Measurements from ENCODE around the gene SART3. TPM values are rescaled to one million over a fixed set of nuclear protein-coding genes. Genes with fewer than 3 reads are reported as not detected.

Gene SART3
- polyA plus RNA-seq, 1 of the 3 experiments (the other 2 are of a cell fraction): 28.9 TPM

GRCh38 chr12:108571609-108572165 is 10.7 kb upstream of the SART3 start:
- H3K27me3 ChIP-seq (ENCODE audit: insufficient read depth): no peaks in the 10 kb centered on the region
- TF ChIP-seq ELF1 (IDR thresholded peaks at IDR 0.05) (no peak), MXI1 (IDR thresholded peaks at IDR 0.05; ENCODE audit: low read depth, low read length) (no peak), JUND (IDR thresholded peaks at IDR 0.05) (no peak), NRF1 (IDR thresholded peaks at IDR 0.05; ENCODE audit: low read depth, low read length) (no peak), FOSL2 (IDR thresholded peaks at IDR 0.05; ENCODE audit: borderline replicate concordance, low read depth) (no peak), TEAD4 (IDR thresholded peaks at IDR 0.05; ENCODE audit: borderline replicate concordance, insufficient read depth) (no peak), EP300 (IDR thresholded peaks at IDR 0.05; ENCODE audit: borderline replicate concordance in 1 of 2, low read depth in 1 of 2, low read length in 1 of 2) (no peak), SMC3 (IDR thresholded peaks at IDR 0.05; ENCODE audit: low read depth, low read length) (no peak), CTCF (IDR thresholded peaks at IDR 0.05) (no peak), TAF1 (IDR thresholded peaks at IDR 0.05; ENCODE audit: borderline replicate concordance, low read depth, low read length) (no peak), PBX3 (IDR thresholded peaks at IDR 0.05) (no peak), RCOR1 (IDR thresholded peaks at IDR 0.05; ENCODE audit: low read length) (no peak), GATA2 (CRISPR knock-in tag; IDR thresholded peaks at IDR 0.05) (no peak), FOXM1 (IDR thresholded peaks at IDR 0.05; ENCODE audit: low read depth) (no peak), GABPA (IDR thresholded peaks at IDR 0.05; ENCODE audit: low read depth) (no peak), USF2 (IDR thresholded peaks at IDR 0.05; ENCODE audit: borderline replicate concordance, low read depth, low read length) (no peak), ZBTB33 (IDR thresholded peaks at IDR 0.05; ENCODE audit: borderline replicate concordance, low read depth) (no peak)
- no peaks in the 10 kb centered on the region for H3K9me2 ChIP-seq
- H3F3A ChIP-seq (replicated peaks; ENCODE audit: insufficient read depth): peaks cover 6% of the 10 kb centered on the region
- ChIA-PET CTCF (interaction anchor here (0.6 to 16.0 kb wide), 9 partner anchors 11 to 232 kb away, joined by 3 to 503 read pairs (median 6); no protein-coding TSS in a partner anchor), POLR2A (no interaction called here)
- H3K4me1 ChIP-seq (ENCODE audit: control insufficient read depth in 1 of 2, insufficient read depth in 2 of 2, low read depth in 1 of 2, low read length in 1 of 2): peaks cover 4 to 5% of the 10 kb centered on the region in 2 experiments; a peak in 2 of 4 replicates
- H2AFZ ChIP-seq (ENCODE audit: low read depth): no peak overlapping the region
- peaks cover 30% of the 10 kb centered on the region in 2 experiments for H3K36me3 ChIP-seq (replicated peaks in 1 of 2; ENCODE audit: control insufficient read depth in 1 of 2, insufficient read depth in 2 of 2, low read length in 1 of 2)
- H3K4me2 ChIP-seq: no peak overlapping the region
- no peaks in the 10 kb centered on the region for H3K9me3 ChIP-seq
- H4K20me1 ChIP-seq (ENCODE audit: insufficient read depth): no peaks in the 10 kb centered on the region
- H3K9ac ChIP-seq: no peak overlapping the region
- no peak overlapping the region for H3K27ac ChIP-seq (ENCODE audit: low read depth in 2 of 2, low read length in 1 of 2)
- no peak overlapping the region for H3K4me3 ChIP-seq (ENCODE audit: low read depth in 2 of 2, low read length in 1 of 2)
- WGBS (ENCODE audit: low lambda C conversion rate): 87% methylated on average over 8 of the region's 8 CpGs
- H3K79me2 ChIP-seq (ENCODE audit: insufficient read depth): no peaks in the 10 kb centered on the region
- no peak for DNase-seq
